ENCODE data around the gene RINL. TPM values are rescaled to one million over a fixed set of nuclear protein-coding genes. Genes with fewer than 3 reads are reported as not detected.
"Not testable (repeated sequence)": the region's sequence is repeated elsewhere in the genome, so short reads cannot be mapped to it uniquely, and the experiment has no call there.

RINL gene
- total and polyA plus RNA-seq, 2 of the 8 experiments (the other 6 are each of a cell fraction or from before 2014, with no cell fraction given), result 11.1 to 11.9 TPM

GRCh38 chr19:38855751-38856150 lies 22.3 kb downstream of the RINL start:
- H4K5ac ChIP-seq (ENCODE audit: insufficient read length, low read depth, low read length); CTCF ChIA-PET (ENCODE audit: partially characterized antibody); H2BK120ac ChIP-seq (replicated peaks; ENCODE audit: low read depth, low read length); H3K27me3 ChIP-seq (replicated peaks in 1 of 4; ENCODE audit: control insufficient read depth in 3 of 4, extremely low read depth in 1 of 4, insufficient read depth in 3 of 4, low read length in 3 of 4); H3K4ac ChIP-seq (replicated peaks; ENCODE audit: insufficient read length, low read depth, low read length); H2AK5ac ChIP-seq (ENCODE audit: low read depth, low read length); H3K56ac ChIP-seq (replicated peaks; ENCODE audit: insufficient read length, low read depth, low read length); H3K4me2 ChIP-seq (ENCODE audit: insufficient read depth in 1 of 2, low read depth in 2 of 2, low read length in 2 of 2); H3K18ac ChIP-seq (ENCODE audit: extremely low read depth, low read length); H2AFZ ChIP-seq (ENCODE audit: low read length); FAIRE-seq; H3K9me3 ChIP-seq (ENCODE audit: insufficient read depth in 2 of 2, low read depth in 1 of 2, low read length in 1 of 2); H3K9ac ChIP-seq (replicated peaks in 1 of 4; ENCODE audit: extremely low read depth in 1 of 4, low read depth in 3 of 4, low read length in 3 of 4); H3K27ac ChIP-seq (ENCODE audit: low read depth, low read length); H2BK15ac ChIP-seq (ENCODE audit: low read length); H2BK5ac ChIP-seq (ENCODE audit: low read depth, low read length); H3K4me3 ChIP-seq (ENCODE audit: extremely low read depth in 1 of 4, insufficient read depth in 2 of 4, low read depth in 3 of 4, low read length in 4 of 4); H4K20me1 ChIP-seq (replicated peaks in 1 of 2; ENCODE audit: control insufficient read depth in 1 of 2, insufficient read depth in 2 of 2, low read length in 2 of 2); H3K79me1 ChIP-seq (ENCODE audit: low read depth, low read length); H2BK12ac ChIP-seq (ENCODE audit: low read depth, low read length); POLR2A ChIA-PET (ENCODE audit: partially characterized antibody); H4K91ac ChIP-seq (replicated peaks; ENCODE audit: insufficient read length, low read length); H3K14ac ChIP-seq (ENCODE audit: insufficient read length); H2BK20ac ChIP-seq (ENCODE audit: low read length); H3K23ac ChIP-seq (ENCODE audit: insufficient read length); DNase-seq (ENCODE audit: low read depth in 1 of 2, low spot score in 2 of 2); H4K8ac ChIP-seq (ENCODE audit: extremely low read depth, insufficient read depth, low read length); H3K36me3 ChIP-seq (ENCODE audit: control insufficient read depth in 2 of 4, insufficient read depth in 4 of 4, low read length in 3 of 4); H3K79me2 ChIP-seq (ENCODE audit: control insufficient read depth in 1 of 2, insufficient read depth in 2 of 2, low read length in 2 of 2): not testable (repeated sequence)
- WGBS, 2 experiments (ENCODE audit: extremely low coverage in 1 of 2, insufficient coverage in 1 of 2, insufficient read length in 1 of 2, insufficient replicate concordance in 2 of 2, low coverage in 1 of 2, low lambda C conversion rate in 2 of 2, missing lambda C conversion rate in 1 of 2), result 91% methylated on average over 12 of the region's 37 CpGs; no CpG with 5 or more reads in 1 of the 2 experiments
- H3K23me2 ChIP-seq (ENCODE audit: low read depth, low read length), result peaks cover 11% of the 10 kb centered on the region
- H3K4me1 ChIP-seq (replicated peaks in 1 of 4; ENCODE audit: control insufficient read depth in 3 of 4, insufficient read depth in 4 of 4, low read length in 3 of 4), result peaks cover 0 to 10% (median 4%) of the 10 kb centered on the region in 4 experiments; a peak in 6 of 7 replicates

GRCh38 chr19:38854961-38855360 lies 23.1 kb downstream of the RINL start:
- Histone ChIP-seq H3K23me2 (ENCODE audit: low read depth, low read length) (peaks cover 13% of the 10 kb centered on the region), H3K4me1 (replicated peaks in 1 of 4; ENCODE audit: control insufficient read depth in 3 of 4, insufficient read depth in 4 of 4, low read length in 3 of 4) (peaks cover 0 to 10% (median 6%) of the 10 kb centered on the region in 4 experiments; a peak in 6 of 7 replicates)
- H3K4me3 ChIP-seq (ENCODE audit: extremely low read depth in 1 of 4, insufficient read depth in 2 of 4, low read depth in 3 of 4, low read length in 4 of 4); H3K23ac ChIP-seq (ENCODE audit: insufficient read length); H3K9ac ChIP-seq (replicated peaks in 1 of 4; ENCODE audit: extremely low read depth in 1 of 4, low read depth in 3 of 4, low read length in 3 of 4); H4K20me1 ChIP-seq (replicated peaks in 1 of 2; ENCODE audit: control insufficient read depth in 1 of 2, insufficient read depth in 2 of 2, low read length in 2 of 2); H4K91ac ChIP-seq (replicated peaks; ENCODE audit: insufficient read length, low read length); DNase-seq (ENCODE audit: low read depth in 1 of 2, low spot score in 2 of 2); H2BK20ac ChIP-seq (ENCODE audit: low read length); H3K56ac ChIP-seq (replicated peaks; ENCODE audit: insufficient read length, low read depth, low read length); CTCF ChIA-PET (ENCODE audit: partially characterized antibody); H4K8ac ChIP-seq (ENCODE audit: extremely low read depth, insufficient read depth, low read length); H4K5ac ChIP-seq (ENCODE audit: insufficient read length, low read depth, low read length); H2BK120ac ChIP-seq (replicated peaks; ENCODE audit: low read depth, low read length); POLR2A ChIA-PET (ENCODE audit: partially characterized antibody); H3K4ac ChIP-seq (replicated peaks; ENCODE audit: insufficient read length, low read depth, low read length); H3K27me3 ChIP-seq (replicated peaks in 1 of 4; ENCODE audit: control insufficient read depth in 3 of 4, extremely low read depth in 1 of 4, insufficient read depth in 3 of 4, low read length in 3 of 4); H2AK5ac ChIP-seq (ENCODE audit: low read depth, low read length); H3K9me3 ChIP-seq (ENCODE audit: insufficient read depth in 2 of 2, low read depth in 1 of 2, low read length in 1 of 2); H3K4me2 ChIP-seq (ENCODE audit: insufficient read depth in 1 of 2, low read depth in 2 of 2, low read length in 2 of 2); H2AFZ ChIP-seq (ENCODE audit: low read length); H2BK12ac ChIP-seq (ENCODE audit: low read depth, low read length); H3K79me1 ChIP-seq (ENCODE audit: low read depth, low read length); H3K36me3 ChIP-seq (ENCODE audit: control insufficient read depth in 2 of 4, insufficient read depth in 4 of 4, low read length in 3 of 4); H2BK5ac ChIP-seq (ENCODE audit: low read depth, low read length); H3K14ac ChIP-seq (ENCODE audit: insufficient read length); H3K18ac ChIP-seq (ENCODE audit: extremely low read depth, low read length); H3K79me2 ChIP-seq (ENCODE audit: control insufficient read depth in 1 of 2, insufficient read depth in 2 of 2, low read length in 2 of 2); FAIRE-seq; H2BK15ac ChIP-seq (ENCODE audit: low read length); H3K27ac ChIP-seq (ENCODE audit: low read depth, low read length): not testable (repeated sequence)
- WGBS, 2 experiments (ENCODE audit: extremely low coverage in 1 of 2, insufficient coverage in 1 of 2, insufficient read length in 1 of 2, insufficient replicate concordance in 2 of 2, low coverage in 1 of 2, low lambda C conversion rate in 2 of 2, missing lambda C conversion rate in 1 of 2), result 100% methylated on average over 2 of the region's 3 CpGs; no CpG with 5 or more reads in 1 of the 2 experiments

All from H1 (cell line).